Effector memory CD4-positive, alpha-beta T cell (primary cell): ENCODE measurements around the gene SERPINH1.
A peak's percentile ranks its signal among the peaks of the same experiment; 100 is the strongest.

ENCODE experiments used
- DNase-seq, 3 donors: peaks; one replicate each; pipeline ENCODE4 v3.0.0-alpha.2; 2020
- H3K27ac ChIP-seq: 2 replicates; pipeline ENCODE4 v1.7.0; 2013; ENCODE audit warnings: mild to moderate bottlenecking, low read length, moderate library complexity; ENCODE audit not compliant: insufficient read depth, poor library complexity, severe bottlenecking
- H3K27me3 ChIP-seq: replicated peaks from 2 replicates; pipeline ENCODE4 v1.7.0; 2013; ENCODE audit warnings: mild to moderate bottlenecking, low read length; ENCODE audit not compliant: insufficient read depth, control insufficient read depth, poor library complexity, severe bottlenecking
- H3K36me3 ChIP-seq: 2 replicates; pipeline ENCODE4 v1.7.0; 2013; ENCODE audit warnings: mild to moderate bottlenecking, low read length, moderate library complexity; ENCODE audit not compliant: control insufficient read depth, insufficient read depth
- H3K4me1 ChIP-seq: 2 replicates; pipeline ENCODE4 v1.7.0; 2013; ENCODE audit warnings: low read length, mild to moderate bottlenecking; ENCODE audit not compliant: control insufficient read depth, insufficient read depth, poor library complexity, severe bottlenecking
- H3K4me3 ChIP-seq: 2 replicates; pipeline ENCODE4 v1.7.0; 2013; ENCODE audit warnings: low read length, low read depth, mild to moderate bottlenecking; ENCODE audit not compliant: insufficient read depth, poor library complexity, severe bottlenecking
- H3K9me3 ChIP-seq: 2 replicates; pipeline ENCODE4 v1.7.0; 2013; ENCODE audit warnings: mild to moderate bottlenecking, low read length, moderate library complexity; ENCODE audit not compliant: control insufficient read depth
- total RNA-seq, 3 donors: gene quantifications; one replicate each; lab custom pipeline; 2026; lab: John Stamatoyannopoulos, UW

Gene SERPINH1
- 5.4 to 9.9 (median 7.2) reads per million in 3 donors for total RNA-seq

DNA sequence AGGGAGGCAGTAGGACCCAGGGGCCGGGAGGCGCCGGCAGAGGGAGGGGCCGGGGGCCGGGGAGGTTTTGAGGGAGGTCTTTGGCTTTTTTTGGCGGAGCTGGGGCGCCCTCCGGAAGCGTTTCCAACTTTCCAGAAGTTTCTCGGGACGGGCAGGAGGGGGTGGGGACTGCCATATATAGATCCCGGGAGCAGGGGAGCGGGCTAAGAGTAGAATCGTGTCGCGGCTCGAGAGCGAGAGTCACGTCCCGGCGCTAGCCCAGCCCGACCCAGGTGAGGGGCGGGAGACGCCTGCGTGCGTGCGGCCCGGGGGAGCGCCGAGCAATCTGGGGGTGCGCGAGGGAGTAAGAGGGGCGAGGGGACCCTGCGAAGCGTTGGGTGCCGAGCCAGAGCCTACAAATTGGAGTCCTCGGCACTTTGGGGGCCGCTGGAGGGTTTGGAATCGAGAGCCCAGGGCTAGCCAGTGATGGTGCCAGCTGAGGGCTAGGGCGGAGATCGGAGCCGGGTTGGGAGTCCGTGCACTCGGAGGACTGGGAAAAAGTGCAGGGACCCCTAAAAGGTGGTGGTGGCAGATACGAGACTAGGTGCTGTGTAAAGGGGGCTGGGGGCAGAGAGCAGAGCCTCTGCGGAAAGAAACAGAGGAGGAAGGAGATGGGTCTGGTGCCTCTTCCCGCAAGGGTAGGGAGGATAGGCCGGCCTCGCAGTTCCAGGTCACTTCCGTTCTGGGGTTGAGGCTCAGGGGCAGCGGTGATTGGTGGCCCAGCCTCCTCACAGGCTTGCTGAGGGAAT lies at the start of gene SERPINH1:
Gene SERPINH1, plus strand, starts transcription at position 206 of the 788 bp plus-strand sequence. CDS start 4,097 bp downstream, outside the sequence.
- DNase-seq: peak; percentile 25 to 52 (median 30)
- H3K9me3 ChIP-seq: no peaks in the 10 kb centered on the region
- H3K27me3 ChIP-seq: no peaks in the 10 kb centered on the region
- peak within 1 kb of the TSS; percentile 88 for H3K4me3 ChIP-seq
- no peaks in the 10 kb centered on the region for H3K36me3 ChIP-seq
- peak within 1 kb of the TSS; percentile 61 for H3K27ac ChIP-seq
- peaks cover 19% of the 10 kb centered on the region for H3K4me1 ChIP-seq

- Histone ChIP-seq H3K4me1 (peaks cover 46% of the 10 kb centered on the region), H3K27ac (no peak overlapping the region), H3K36me3 (no peaks in the 10 kb centered on the region), H3K9me3 (no peaks in the 10 kb centered on the region), H3K4me3 (no peak overlapping the region), H3K27me3 (no peaks in the 10 kb centered on the region)
- DNase-seq: no peak
These were observed 48.8 kb upstream of the SERPINH1 start for GRCh38 chr11:75513250-75513649.

DNA sequence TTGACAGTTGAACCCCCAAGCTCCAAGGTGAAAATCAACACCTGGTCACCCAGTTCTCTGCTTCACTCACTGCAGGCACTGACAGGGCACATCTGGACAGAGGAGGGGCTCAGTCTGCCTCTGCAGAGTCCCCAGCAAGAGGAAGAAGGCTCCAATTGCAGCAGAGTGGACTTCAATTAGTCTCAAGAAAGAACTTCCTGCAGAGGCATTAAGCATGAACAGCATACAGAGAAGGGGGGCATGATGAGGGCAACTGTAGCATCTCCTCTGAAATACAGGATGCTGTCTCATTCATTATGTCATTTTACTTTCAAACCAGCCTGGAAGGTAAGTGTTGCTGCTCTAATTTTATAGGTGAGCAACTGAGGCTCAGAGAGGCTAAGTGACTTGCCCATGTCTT lies 47.5 kb upstream of the SERPINH1 start:
- Histone ChIP-seq H3K27me3 (no peaks in the 10 kb centered on the region), H3K4me1 (peaks cover 39% of the 10 kb centered on the region), H3K4me3 (no peak overlapping the region), H3K9me3 (no peaks in the 10 kb centered on the region), H3K36me3 (no peaks in the 10 kb centered on the region), H3K27ac (no peak overlapping the region)
- DNase-seq: no peak

DNA sequence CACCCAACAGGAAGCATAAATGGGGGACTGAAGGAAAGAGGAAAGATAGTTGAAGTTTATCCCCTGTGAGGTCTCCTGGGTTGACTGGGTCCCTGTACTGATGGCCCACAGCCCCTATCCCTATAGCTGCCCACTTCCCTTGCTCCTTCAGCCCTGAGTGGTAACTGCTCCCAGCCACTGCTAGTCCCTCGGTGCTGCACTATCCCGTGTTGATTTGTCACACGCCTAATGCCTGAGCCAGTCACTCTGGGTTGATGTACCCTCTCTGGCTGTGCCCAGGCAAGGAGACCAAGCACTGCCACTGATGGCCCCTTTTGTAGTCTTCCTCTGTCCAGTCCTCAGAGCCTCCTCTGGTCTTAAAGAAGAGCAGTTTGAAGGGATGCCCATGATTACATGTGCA lies 45.9 kb upstream of the SERPINH1 start:
- Histone ChIP-seq H3K27ac (no peak overlapping the region), H3K9me3 (no peaks in the 10 kb centered on the region), H3K36me3 (no peaks in the 10 kb centered on the region), H3K27me3 (no peaks in the 10 kb centered on the region), H3K4me3 (no peak overlapping the region), H3K4me1 (peaks cover 31% of the 10 kb centered on the region)
- DNase-seq: no peak

- Histone ChIP-seq H3K4me3 (no peak overlapping the region), H3K4me1 (peaks cover 31% of the 10 kb centered on the region)
These were observed 45.2 kb upstream of the SERPINH1 start for GRCh38 chr11:75516886-75517285.

GRCh38 chr11:75518204-75518549 lies 43.9 kb upstream of the SERPINH1 start:
- no peaks in the 10 kb centered on the region for H3K36me3 ChIP-seq
- no peaks in the 10 kb centered on the region for H3K27me3 ChIP-seq
- H3K4me3 ChIP-seq: no peak overlapping the region
- no peaks in the 10 kb centered on the region for H3K9me3 ChIP-seq
- no peak for DNase-seq
- H3K27ac ChIP-seq: no peak overlapping the region
- H3K4me1 ChIP-seq: peaks cover 42% of the 10 kb centered on the region

More at GRCh38 chr11:75516886-75517285, 45.2 kb upstream of the SERPINH1 start:
- no peak overlapping the region for H3K27ac ChIP-seq
- no peaks in the 10 kb centered on the region for H3K36me3 ChIP-seq
- H3K9me3 ChIP-seq: no peaks in the 10 kb centered on the region
- DNase-seq: no peak
- H3K27me3 ChIP-seq: no peaks in the 10 kb centered on the region

DNA sequence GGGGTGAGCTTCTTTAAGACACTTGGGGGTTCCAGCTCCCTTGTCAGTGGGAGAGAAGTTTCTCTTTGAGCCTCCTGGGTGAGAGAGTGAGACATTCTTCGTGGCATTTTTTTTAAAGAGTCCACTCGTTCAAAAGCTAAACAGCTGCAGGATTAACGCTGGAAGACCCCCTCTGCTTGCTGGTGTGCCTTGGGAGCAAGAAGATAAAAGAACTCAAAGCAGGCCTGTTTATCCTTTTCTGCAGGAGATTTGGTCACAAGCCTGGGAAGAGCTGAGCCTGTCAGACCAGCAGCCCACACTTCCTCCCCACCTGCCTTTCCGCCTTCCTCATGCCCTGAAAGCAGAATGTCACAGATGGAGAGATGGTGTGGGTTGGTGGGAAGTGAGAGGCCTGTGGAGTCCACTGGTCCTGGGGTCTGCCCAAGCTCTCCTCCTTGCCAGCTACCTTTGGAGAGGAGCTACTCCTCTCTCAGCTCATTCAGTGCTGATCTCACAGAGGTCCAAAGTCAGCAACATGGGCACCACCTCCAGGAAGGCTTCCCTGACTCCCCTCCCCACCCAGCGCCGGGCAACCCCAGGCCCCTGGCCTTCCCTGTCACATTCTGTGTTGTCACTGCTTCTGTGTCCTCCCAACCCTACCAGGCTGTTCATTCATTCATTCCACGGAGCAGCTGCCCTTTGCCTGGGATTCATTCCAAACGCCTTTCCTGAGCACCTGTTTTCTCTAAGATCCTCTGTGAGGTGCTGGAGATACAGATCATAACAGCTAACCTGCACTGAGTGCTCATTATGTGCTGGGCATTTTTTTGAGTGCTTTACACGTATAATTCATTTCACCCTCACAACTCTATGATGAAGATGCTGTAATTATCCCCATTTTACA lies 43.0 kb upstream of the SERPINH1 start:
- Histone ChIP-seq H3K4me1 (peaks cover 51% of the 10 kb centered on the region), H3K4me3 (no peak overlapping the region), H3K36me3 (no peaks in the 10 kb centered on the region), H3K27me3 (no peaks in the 10 kb centered on the region), H3K27ac (no peak overlapping the region), H3K9me3 (no peaks in the 10 kb centered on the region)
- no peak for DNase-seq

GRCh38 chr11:75520688-75521087 lies 41.4 kb upstream of the SERPINH1 start:
- no peak for DNase-seq
- Histone ChIP-seq H3K36me3 (no peaks in the 10 kb centered on the region), H3K27me3 (no peaks in the 10 kb centered on the region), H3K4me1 (peaks cover 56% of the 10 kb centered on the region), H3K27ac (no peak overlapping the region), H3K4me3 (no peak overlapping the region), H3K9me3 (no peaks in the 10 kb centered on the region)

GRCh38 chr11:75522286-75523044 lies 39.6 kb upstream of the SERPINH1 start:
- no peak overlapping the region for H3K4me3 ChIP-seq
- no peaks in the 10 kb centered on the region for H3K36me3 ChIP-seq
- peaks cover 50% of the 10 kb centered on the region for H3K4me1 ChIP-seq
- no peaks in the 10 kb centered on the region for H3K9me3 ChIP-seq
- DNase-seq: no peak
- H3K27ac ChIP-seq: peak overlapping the region; percentile 22
- H3K27me3 ChIP-seq: no peaks in the 10 kb centered on the region
